GM12892 (cell line): ENCODE measurements around the gene HDGF.

ENCODE experiments used
- POLR2A ChIP-seq: IDR thresholded peaks from 2 replicates; pipeline ENCODE4 v1.6.1; 2011; ENCODE audit warnings: low read depth, low read length, control low read depth
- POLR2AphosphoS5 ChIP-seq: IDR thresholded peaks from 2 replicates; pipeline ENCODE4 v1.6.1; 2011; ENCODE audit warnings: low read depth, low read length, control low read depth
- TAF1 ChIP-seq: IDR thresholded peaks from 2 replicates; pipeline ENCODE4 v1.6.1; 2011; ENCODE audit warnings: low read depth, mild to moderate bottlenecking, control low read depth, low read length, borderline replicate concordance

GRCh38 chr1:156741481-156741983 is 9.9 kb downstream of the HDGF start:
- TF ChIP-seq POLR2AphosphoS5: no peak
- TF ChIP-seq POLR2A: no peak
- TF ChIP-seq TAF1: no peak
